HepG2 (cell line): ENCODE data around the gene MMP24OS. TPM values are rescaled to one million over a fixed set of nuclear protein-coding genes. Genes with fewer than 3 reads are reported as not detected.

Experiments used
- ATAC-seq: fragments of 200-7000 bp; cut with Tn5 transposase; 3 replicates; pipeline ENCODE4 v1.9.1; 2020; ENCODE audit warnings: mild to moderate bottlenecking, moderate library complexity
- BruUV-seq: library from RNA; stranded (reverse); fragments of 400-500 nt; replicated peaks from 2 replicates; lab custom pipeline; 2021; lab: Mats Ljungman, UMichigan
- CTCF ChIA-PET: fragments of 300-600 bp; formaldehyde crosslinking; extraction: SDS; loops from one replicate; lab custom pipeline; 2021; ENCODE audit warnings: low total read pairs, inconsistent platforms, low intra/inter-chr PET ratio; lab: Yijun Ruan, JAX
- POLR2A ChIA-PET: fragments of 350-600 bp; sonication (Branson Sonifier 250); formaldehyde crosslinking; loops from one replicate; lab custom pipeline; 2020; ENCODE audit warnings: antibody characterized with exemption, inconsistent platforms; lab: Yijun Ruan, JAX
- DNase-seq: peaks from one replicate; pipeline ENCODE4 v3.0.0-alpha.2; 2015; ENCODE audit warnings: low spot score
- FAIRE-seq: peaks from 3 replicates; lab custom pipeline; 2011; peaks lifted over from hg19 to GRCh38; lab: Jason Lieb, UNC
- H2AFZ ChIP-seq: one replicate; pipeline ENCODE4 v1.6.1; 2011; ENCODE audit warnings: low read length, inconsistent platforms
- H3K27ac ChIP-seq: fragments of 300-600 bp; 3 replicates; pipeline ENCODE4 v1.8.0; 2011; ENCODE audit warnings: mixed run types, mild to moderate bottlenecking, mixed read lengths, low read length, inconsistent platforms; ENCODE audit not compliant: insufficient read depth; ENCODE audit errors: extremely low read length
- H3K27me3 ChIP-seq, 2 experiments: fragments of 200-600 bp in 1 of 2; 2 replicates in 1 of 2; 3 replicates in 1 of 2; pipeline versions ENCODE4 v1.6.0 to v1.8.0; 2011; ENCODE audit warnings: low read length in 2 of 2, mild to moderate bottlenecking in 2 of 2, moderate library complexity in 2 of 2, inconsistent platforms in 1 of 2; ENCODE audit not compliant: insufficient read depth in 2 of 2, control insufficient read depth in 1 of 2
- H3K36me3 ChIP-seq, 2 experiments: fragments of 200-600 bp in 1 of 2; replicated peaks in 1 of 2; 2 replicates in 1 of 2; 3 replicates in 1 of 2; pipeline versions ENCODE4 v1.5.1 to v1.8.0; 2011; ENCODE audit warnings: low read length in 2 of 2, inconsistent platforms in 1 of 2; ENCODE audit not compliant: insufficient read depth in 2 of 2, control insufficient read depth in 1 of 2
- H3K4me1 ChIP-seq: 2 replicates; pipeline ENCODE4 v1.5.1; 2012; ENCODE audit warnings: low read length, inconsistent platforms; ENCODE audit not compliant: insufficient read depth
- H3K4me2 ChIP-seq: 2 replicates; pipeline ENCODE4 v1.6.0; 2011; ENCODE audit warnings: low read depth, low read length, inconsistent platforms
- H3K4me3 ChIP-seq, 3 experiments: fragments of 200-600 bp in 1 of 3; sonication (generic), shearing (Covaris generic) in 1 of 3; replicated peaks in 1 of 3; 2 replicates each; pipeline ENCODE4 v1.5.1; 2011 to 2016; ENCODE audit warnings: low read length in 3 of 3, inconsistent platforms in 2 of 3, low read depth in 2 of 3, mild to moderate bottlenecking in 2 of 3, control low read depth in 1 of 3, mixed read lengths in 1 of 3; ENCODE audit not compliant: insufficient read depth in 1 of 3
- H3K79me2 ChIP-seq: one replicate; pipeline ENCODE4 v1.6.1; 2011; ENCODE audit warnings: low read length, inconsistent platforms; ENCODE audit not compliant: insufficient read depth
- H3K9ac ChIP-seq: 2 replicates; pipeline ENCODE4 v1.6.0; 2011; ENCODE audit warnings: mild to moderate bottlenecking, low read depth, low read length, inconsistent platforms; ENCODE audit not compliant: insufficient read depth
- H3K9me3 ChIP-seq: 2 replicates; pipeline ENCODE4 v1.5.1; 2012; ENCODE audit warnings: mild to moderate bottlenecking, low read length
- H4K20me1 ChIP-seq: 2 replicates; pipeline ENCODE4 v1.6.0; 2011; ENCODE audit warnings: inconsistent platforms, mild to moderate bottlenecking, low read length, moderate library complexity; ENCODE audit not compliant: insufficient read depth
- BRF2 ChIP-seq: sonication (generic); formaldehyde crosslinking; IDR thresholded peaks from 2 replicates; pipeline ENCODE4 v1.8.1; 2022; ENCODE audit warnings: mild to moderate bottlenecking, missing genetic modification reagents
- CENPT ChIP-seq: sonication (generic); formaldehyde crosslinking; IDR thresholded peaks from 2 replicates; pipeline ENCODE4 v1.8.0; 2022; ENCODE audit warnings: low read depth, mild to moderate bottlenecking, moderate library complexity, missing genetic modification reagents
- FOSL1 ChIP-seq: sonication (generic); formaldehyde crosslinking; IDR thresholded peaks from 2 replicates; pipeline ENCODE4 v1.9.0; 2021; ENCODE audit warnings: missing genetic modification reagents, borderline replicate concordance
- HNRNPK ChIP-seq: fragments of 200-400 bp; formaldehyde crosslinking; IDR thresholded peaks from 2 replicates; pipeline ENCODE4 v1.6.1; 2018; ENCODE audit warnings: low read length, low read depth, moderate library complexity, mild to moderate bottlenecking; ENCODE audit not compliant: poor library complexity, severe bottlenecking
- ISL2 ChIP-seq: sonication (generic); formaldehyde crosslinking; IDR thresholded peaks from 2 replicates; pipeline ENCODE4 v1.5.0; 2020; ENCODE audit warnings: missing genetic modification reagents
- JUND ChIP-seq: sonication (generic); formaldehyde crosslinking; IDR thresholded peaks from 2 replicates; pipeline ENCODE4 v1.8.0; 2022; ENCODE audit warnings: mild to moderate bottlenecking, missing genetic modification reagents
- KDM5B ChIP-seq: sonication (generic); formaldehyde crosslinking; IDR thresholded peaks from 2 replicates; pipeline ENCODE4 v1.4.0; 2020; ENCODE audit warnings: missing genetic modification reagents, mild to moderate bottlenecking, borderline replicate concordance
- LCORL ChIP-seq, 2 experiments: fragments of 450-650 bp in 1 of 2; sonication (generic) in 1 of 2; formaldehyde crosslinking in 1 of 2; IDR thresholded peaks; 2 replicates each; pipeline versions ENCODE4 v1.5.0 to v1.6.1; 2017 to 2020; ENCODE audit warnings: antibody characterized with exemption in 1 of 2, missing genetic modification reagents in 1 of 2
- MAFF ChIP-seq: IDR thresholded peaks from 2 replicates; pipeline ENCODE4 v1.6.1; 2011; ENCODE audit warnings: low read depth, low read length, improper control_type of control experiment
- MATR3 ChIP-seq: sonication (generic); formaldehyde crosslinking; IDR thresholded peaks from 2 replicates; pipeline ENCODE4 v1.4.0; 2020; ENCODE audit warnings: missing genetic modification reagents
- MTA1 ChIP-seq: sonication (generic); formaldehyde crosslinking; IDR thresholded peaks from 2 replicates; pipeline ENCODE4 v1.4.0; 2020; ENCODE audit warnings: missing genetic modification reagents, mild to moderate bottlenecking, borderline replicate concordance
- NFKB2 ChIP-seq: sonication (generic); formaldehyde crosslinking; IDR thresholded peaks from 2 replicates; pipeline ENCODE4 v1.4.0; 2020; ENCODE audit warnings: missing genetic modification reagents, borderline replicate concordance
- NRL ChIP-seq: sonication (generic); formaldehyde crosslinking; IDR thresholded peaks from 2 replicates; pipeline ENCODE4 v1.5.0; 2020; ENCODE audit warnings: missing genetic modification reagents, mild to moderate bottlenecking, moderate library complexity, borderline replicate concordance
- RBM22 ChIP-seq: fragments of 200-400 bp; formaldehyde crosslinking; optimal IDR thresholded peaks from 2 replicates; pipeline ENCODE3; 2017; ENCODE audit warnings: mild to moderate bottlenecking, low read length, moderate library complexity
- SMAD3 ChIP-seq: sonication (generic); formaldehyde crosslinking; IDR thresholded peaks from 2 replicates; pipeline ENCODE4 v1.4.0; 2020; ENCODE audit warnings: missing genetic modification reagents
- ZNF251 ChIP-seq: sonication (generic); formaldehyde crosslinking; IDR thresholded peaks from 2 replicates; pipeline ENCODE4 v1.9.0; 2021; ENCODE audit warnings: mild to moderate bottlenecking, missing genetic modification reagents
- ZNF350 ChIP-seq: sonication (generic); formaldehyde crosslinking; IDR thresholded peaks from 2 replicates; pipeline ENCODE4 v1.4.0; 2020; ENCODE audit warnings: mild to moderate bottlenecking, low read depth, missing genetic modification reagents, borderline replicate concordance
- ZNF501 ChIP-seq: sonication (generic); formaldehyde crosslinking; IDR thresholded peaks from 2 replicates; pipeline ENCODE4 v1.5.1; 2020; ENCODE audit warnings: mild to moderate bottlenecking, moderate library complexity, missing genetic modification reagents
- ZSCAN22 ChIP-seq: sonication (generic); formaldehyde crosslinking; IDR thresholded peaks from 2 replicates; pipeline ENCODE4 v1.4.0; 2020; ENCODE audit warnings: mild to moderate bottlenecking, missing genetic modification reagents
- WGBS: methylation state at CpG from one replicate; pipeline ENCODE4 v1.1.6; 2017; ENCODE audit warnings: low lambda C conversion rate; 5-methylcytosine and 5-hydroxymethylcytosine counted together
- in situ Hi-C: cut with HindIII; loops from 2 replicates; pipeline ENCODE4 v1.10.0; 2017; ENCODE audit warnings: low pct_unique_long_range_greater_than_20kb; ENCODE audit not compliant: extremely low pct_ligation_motif_present
- intact Hi-C: fragments of 100-400 bp; cut with micrococcal nuclease; formaldehyde crosslinking; loops from one replicate; pipeline ENCODE4 v1.10.0; 2022; ENCODE audit not compliant: unreplicated experiment
- polyA plus RNA-seq, 8 experiments: library from polyadenylated mRNA; depleted of rRNA in 3 of 8; stranded (reverse) in 7 of 8; unstranded in 1 of 8; fragments of >200 nt; fragmentation: Illumina TruSeq in 4 of 8; extraction: Trizol in 4 of 8; gene quantifications; 2 replicates each; pipeline versions ENCODE4 v1.2.1 to v1.2.3, GENCODE V29; 2011 to 2016; ENCODE audit warnings: low read depth in 4 of 8, missing spikeins in 1 of 8, mixed read lengths in 1 of 8; ENCODE audit not compliant: insufficient read depth in 1 of 8
- total RNA-seq, 5 experiments: library from RNA; depleted of rRNA; stranded (reverse); fragments of >200 nt; fragmentation: Illumina TruSeq; extraction: Trizol; gene quantifications; 2 replicates each; pipeline ENCODE4 v1.2.3, GENCODE V29; 2016; ENCODE audit warnings: low read depth in 1 of 5
- TF ChIP-seq, protein P1 (sequence below): sonication (generic); formaldehyde crosslinking; IDR thresholded peaks from 2 replicates; pipeline ENCODE4 v1.5.0; 2020; ENCODE audit warnings: missing genetic modification reagents
- TF ChIP-seq, protein P2 (sequence below): sonication (generic); IDR thresholded peaks from 2 replicates; pipeline ENCODE4 v1.6.1; 2016; ENCODE audit warnings: low read depth, borderline replicate concordance

MMP24OS gene
- total and polyA plus RNA-seq, 2 of the 13 experiments (the other 11 are each of a cell fraction or from before 2014, with no cell fraction given): 6.0 to 8.5 TPM

- Histone ChIP-seq H3K9ac (peak overlapping the region; percentile 38; the same call in 1 of the 2 replicates), H3K36me3 (peaks cover 12 to 45% of the 10 kb centered on the region in 2 experiments; a peak in 4 of 5 replicates), H2AFZ (no peak overlapping the region), H3K4me2 (no peak overlapping the region), H3K27me3 (no peaks in the 10 kb centered on the region), H3K79me2 (no peaks in the 10 kb centered on the region), H3K4me1 (peaks cover 49% of the 10 kb centered on the region), H4K20me1 (no peaks in the 10 kb centered on the region), H3K4me3 (no peak overlapping the region), H3K27ac (peak overlapping the region; percentile 49), H3K9me3 (no peaks in the 10 kb centered on the region)
- 82% methylated on average over 12 of the region's 12 CpGs for WGBS
- intact Hi-C loops (loop anchor here (2.0 to 5.0 kb wide), 2 partner anchors 36 to 133 kb away; partner anchors contain the start of gene GDF5), in situ Hi-C loops (no loop called here)
- BruUV-seq: no TSS peak
- DNase-seq: peak; percentile 92
- ChIA-PET POLR2A (interaction anchor here (0.6 to 6.5 kb wide), 20 partner anchors 8 to 436 kb away, joined by 3 to 78 read pairs (median 4); partner anchors contain the start of genes CEP250, EIF6, GSS and MYH7B), CTCF (interaction anchor here (1.2 to 6.9 kb wide), 4 partner anchors 14 to 141 kb away, joined by 3 to 204 read pairs (median 4); no protein-coding TSS in a partner anchor)
- FAIRE-seq: peak; percentile 12
- ATAC-seq: peak; percentile 70
- TF ChIP-seq ZNF501 (CRISPR knock-in tag) (no peak), JUND (peak; percentile 80), CENPT (CRISPR knock-in tag) (no peak), BRF2 (no peak), RBM22 (no peak), NRL (no peak), MATR3 (CRISPR knock-in tag) (no peak), KDM5B (CRISPR knock-in tag) (no peak), ZSCAN22 (CRISPR knock-in tag) (no peak), HNRNPK (no peak), SMAD3 (CRISPR knock-in tag) (peak; percentile 88), FOSL1 (CRISPR knock-in tag) (peak; percentile 85), NFKB2 (CRISPR knock-in tag) (no peak), ZNF251 (CRISPR knock-in tag) (no peak), ISL2 (CRISPR knock-in tag) (no peak), ZNF350 (CRISPR knock-in tag) (no peak; the same call in 1 of the 2 replicates), LCORL (IDR thresholded peaks at IDR 0.05) (no peak), LCORL (CRISPR knock-in tag; IDR thresholded peaks at IDR 0.05) (no peak), MAFF (no peak), MTA1 (no peak)
- TF ChIP-seq, protein P1, sequence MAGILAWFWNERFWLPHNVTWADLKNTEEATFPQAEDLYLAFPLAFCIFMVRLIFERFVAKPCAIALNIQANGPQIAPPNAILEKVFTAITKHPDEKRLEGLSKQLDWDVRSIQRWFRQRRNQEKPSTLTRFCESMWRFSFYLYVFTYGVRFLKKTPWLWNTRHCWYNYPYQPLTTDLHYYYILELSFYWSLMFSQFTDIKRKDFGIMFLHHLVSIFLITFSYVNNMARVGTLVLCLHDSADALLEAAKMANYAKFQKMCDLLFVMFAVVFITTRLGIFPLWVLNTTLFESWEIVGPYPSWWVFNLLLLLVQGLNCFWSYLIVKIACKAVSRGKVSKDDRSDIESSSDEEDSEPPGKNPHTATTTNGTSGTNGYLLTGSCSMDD (CRISPR knock-in tag): no peak
- TF ChIP-seq, protein P2, sequence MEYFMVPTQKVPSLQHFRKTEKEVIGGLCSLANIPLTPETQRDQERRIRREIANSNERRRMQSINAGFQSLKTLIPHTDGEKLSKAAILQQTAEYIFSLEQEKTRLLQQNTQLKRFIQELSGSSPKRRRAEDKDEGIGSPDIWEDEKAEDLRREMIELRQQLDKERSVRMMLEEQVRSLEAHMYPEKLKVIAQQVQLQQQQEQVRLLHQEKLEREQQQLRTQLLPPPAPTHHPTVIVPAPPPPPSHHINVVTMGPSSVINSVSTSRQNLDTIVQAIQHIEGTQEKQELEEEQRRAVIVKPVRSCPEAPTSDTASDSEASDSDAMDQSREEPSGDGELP: peak; percentile 95
These were observed 28.0 kb upstream of the MMP24OS start for GRCh38 chr20:35305682-35306556.
